Neuronal stem cell (in vitro differentiated cells): ENCODE measurements around the gene APBA3.

Experiments used
- DNase-seq: peaks from one replicate; pipeline ENCODE4 v3.0.0-alpha.2; 2013; ENCODE audit warnings: low spot score
- H2AFZ ChIP-seq: one replicate; pipeline ENCODE4 v1.6.1; 2013; ENCODE audit warnings: mild to moderate bottlenecking, low read length, inconsistent platforms
- H2AK5ac ChIP-seq: 2 replicates; pipeline ENCODE4 v1.6.1; 2013; ENCODE audit warnings: low read depth, mild to moderate bottlenecking, inconsistent platforms, low read length, moderate library complexity, mixed read lengths
- H2BK120ac ChIP-seq: 2 replicates; pipeline ENCODE4 v1.6.1; 2013; ENCODE audit warnings: low read depth, mild to moderate bottlenecking, inconsistent platforms, low read length, moderate library complexity, mixed read lengths
- H2BK12ac ChIP-seq: one replicate; pipeline ENCODE4 v1.6.1; 2013; ENCODE audit warnings: low read length, inconsistent platforms
- H2BK15ac ChIP-seq: 2 replicates; pipeline ENCODE4 v1.6.1; 2013; ENCODE audit warnings: mild to moderate bottlenecking, low read length, inconsistent platforms, mixed read lengths
- H2BK5ac ChIP-seq: one replicate; pipeline ENCODE4 v1.6.1; 2013; ENCODE audit warnings: inconsistent platforms, mild to moderate bottlenecking, low read length, moderate library complexity
- H3K14ac ChIP-seq: one replicate; pipeline ENCODE4 v1.6.1; 2013; ENCODE audit warnings: low read length, inconsistent platforms
- H3K18ac ChIP-seq: 2 replicates; pipeline ENCODE4 v1.6.1; 2013; ENCODE audit warnings: low read length, inconsistent platforms
- H3K23ac ChIP-seq: 2 replicates; pipeline ENCODE4 v1.6.1; 2013; ENCODE audit warnings: low read depth, mild to moderate bottlenecking, mixed read lengths, low read length, inconsistent platforms; ENCODE audit not compliant: poor library complexity
- H3K27ac ChIP-seq: replicated peaks from 3 replicates; pipeline ENCODE4 v1.5.1; 2013; ENCODE audit warnings: low read length, inconsistent platforms
- H3K27me3 ChIP-seq, 3 experiments: 2 replicates each; pipeline ENCODE4 v1.6.1; 2013; ENCODE audit warnings: low read length in 3 of 3, mild to moderate bottlenecking in 2 of 3, inconsistent platforms in 1 of 3, low read depth in 1 of 3, mixed read lengths in 1 of 3, moderate library complexity in 1 of 3; ENCODE audit not compliant: control insufficient read depth in 3 of 3, insufficient read depth in 3 of 3
- H3K36me3 ChIP-seq, 2 donors: replicated peaks in 1 of 2; 2 replicates each; pipeline ENCODE4 v1.6.1; 2013; ENCODE audit warnings: low read length in 2 of 2; ENCODE audit not compliant: control insufficient read depth in 2 of 2, insufficient read depth in 2 of 2
- H3K4ac ChIP-seq: 2 replicates; pipeline ENCODE4 v1.6.1; 2013; ENCODE audit warnings: inconsistent platforms, mild to moderate bottlenecking, low read length, moderate library complexity
- H3K4me1 ChIP-seq, 2 donors: 1 replicate in 1 of 2; 2 replicates in 1 of 2; pipeline ENCODE4 v1.6.1; 2013; ENCODE audit warnings: low read length in 2 of 2, low read depth in 1 of 2; ENCODE audit not compliant: control insufficient read depth in 2 of 2, insufficient read depth in 1 of 2
- H3K4me2 ChIP-seq: one replicate; pipeline ENCODE4 v1.6.1; 2013; ENCODE audit warnings: mild to moderate bottlenecking, low read length, inconsistent platforms; ENCODE audit not compliant: insufficient read depth, poor library complexity, severe bottlenecking
- H3K4me3 ChIP-seq, 2 donors: 2 replicates each; pipeline ENCODE4 v1.5.1; 2013; ENCODE audit warnings: low read length in 2 of 2, mild to moderate bottlenecking in 2 of 2, inconsistent platforms in 1 of 2, moderate library complexity in 1 of 2
- H3K79me1 ChIP-seq: one replicate; pipeline ENCODE4 v1.6.1; 2013; ENCODE audit warnings: low read depth, mild to moderate bottlenecking, inconsistent platforms, low read length, moderate library complexity
- H3K9ac ChIP-seq: one replicate; pipeline ENCODE4 v1.6.1; 2013; ENCODE audit warnings: mild to moderate bottlenecking, low read depth, low read length, inconsistent platforms; ENCODE audit not compliant: poor library complexity
- H3K9me3 ChIP-seq, 2 donors: replicated peaks in 1 of 2; 2 replicates each; pipeline versions ENCODE3 to v1.6.1; 2013; ENCODE audit warnings: low read length in 2 of 2, mild to moderate bottlenecking in 2 of 2, inconsistent platforms in 1 of 2, low read depth in 1 of 2, mixed read lengths in 1 of 2, moderate library complexity in 1 of 2; ENCODE audit not compliant: control insufficient read depth in 2 of 2, insufficient read depth in 1 of 2
- H4K8ac ChIP-seq: one replicate; pipeline ENCODE4 v1.6.1; 2013; ENCODE audit warnings: low read depth, mild to moderate bottlenecking, inconsistent platforms, low read length, moderate library complexity
- H4K91ac ChIP-seq: one replicate; pipeline ENCODE4 v1.6.1; 2013; ENCODE audit warnings: low read length, low read depth, mild to moderate bottlenecking, inconsistent platforms; ENCODE audit not compliant: poor library complexity
- WGBS, 2 donors: extraction: QIAGEN DNeasy Blood & Tissue Kit; methylation state at CpG; one replicate each; pipeline ENCODE4 v1.1.7; 2013; ENCODE audit warnings: missing lambda C conversion rate in 2 of 2, mixed read lengths in 1 of 2; ENCODE audit not compliant: insufficient read length in 2 of 2, insufficient replicate concordance in 1 of 2; ENCODE audit errors: extremely low coverage in 2 of 2; 5-methylcytosine and 5-hydroxymethylcytosine counted together

APBA3 gene

GRCh38 chr19:3776479-3777040 is 15.1 kb upstream of the APBA3 start:
- H3K14ac ChIP-seq = no peak overlapping the region
- H3K27me3 ChIP-seq = peaks cover 0 to 5% (median 0%) of the 10 kb centered on the region in 3 experiments
- peaks cover 5 to 6% of the 10 kb centered on the region in 2 donors for H3K9me3 ChIP-seq
- H3K36me3 ChIP-seq = no peaks in the 10 kb centered on the region
- WGBS, 2 donors = no CpG with 5 or more reads among the region's 1 CpG
- H3K4ac ChIP-seq = no peak overlapping the region
- no peak for DNase-seq
- no peak overlapping the region for H3K18ac ChIP-seq
- H2BK5ac ChIP-seq = no peak overlapping the region
- H2BK120ac ChIP-seq = no peak overlapping the region
- no peak overlapping the region for H4K91ac ChIP-seq
- no peak overlapping the region for H3K23ac ChIP-seq
- H3K4me1 ChIP-seq = peaks cover 0 to 4% of the 10 kb centered on the region in 2 donors
- H3K4me3 ChIP-seq = no peak overlapping the region
- no peak overlapping the region for H2BK12ac ChIP-seq
- no peak overlapping the region for H2AK5ac ChIP-seq
- no peak overlapping the region for H2BK15ac ChIP-seq
- H2AFZ ChIP-seq = no peak overlapping the region
- no peak overlapping the region for H3K27ac ChIP-seq
- no peaks in the 10 kb centered on the region for H3K79me1 ChIP-seq
- no peak overlapping the region for H3K9ac ChIP-seq
- no peak overlapping the region for H4K8ac ChIP-seq
- H3K4me2 ChIP-seq = no peak overlapping the region

GRCh38 chr19:3775831-3776230 is 14.3 kb upstream of the APBA3 start:
- WGBS, 2 donors = no CpG with 5 or more reads among the region's 5 CpGs
- peak overlapping the region; percentile 97 for H2BK15ac ChIP-seq
- H3K18ac ChIP-seq = peak overlapping the region; percentile 57
- H2AFZ ChIP-seq = no peak overlapping the region
- no peak overlapping the region for H3K27ac ChIP-seq
- H4K91ac ChIP-seq = peak overlapping the region; percentile 46
- H2BK12ac ChIP-seq = no peak overlapping the region
- peak overlapping the region; percentile 72 for H3K14ac ChIP-seq
- H3K27me3 ChIP-seq = peaks cover 0 to 5% (median 0%) of the 10 kb centered on the region in 3 experiments
- H3K4me1 ChIP-seq = peaks cover 0 to 11% of the 10 kb centered on the region in 2 donors
- peak overlapping the region; percentile 10 for H2BK120ac ChIP-seq
- H3K9me3 ChIP-seq = peaks cover 0 to 1% of the 10 kb centered on the region in 2 donors
- H3K79me1 ChIP-seq = no peaks in the 10 kb centered on the region
- no peak for DNase-seq
- no peak overlapping the region for H2BK5ac ChIP-seq
- H2AK5ac ChIP-seq = peak overlapping the region; percentile 80
- H3K36me3 ChIP-seq = no peaks in the 10 kb centered on the region
- H3K23ac ChIP-seq = peak overlapping the region; percentile 39
- H4K8ac ChIP-seq = no peak overlapping the region
- H3K4me2 ChIP-seq = no peak overlapping the region
- H3K4me3 ChIP-seq = no peak overlapping the region
- H3K4ac ChIP-seq = no peak overlapping the region
- H3K9ac ChIP-seq = no peak overlapping the region

GRCh38 chr19:3775374-3775711 is 13.9 kb upstream of the APBA3 start:
- no peak overlapping the region for H2BK12ac ChIP-seq
- DNase-seq = no peak
- WGBS, 2 donors = no CpG with 5 or more reads among the region's 2 CpGs
- H3K9ac ChIP-seq = no peak overlapping the region
- H3K79me1 ChIP-seq = no peaks in the 10 kb centered on the region
- H2BK5ac ChIP-seq = no peak overlapping the region
- no peak overlapping the region for H3K4me2 ChIP-seq
- H2AK5ac ChIP-seq = peak overlapping the region; percentile 80
- H4K8ac ChIP-seq = no peak overlapping the region
- no peak overlapping the region for H3K4me3 ChIP-seq
- no peak overlapping the region for H4K91ac ChIP-seq
- no peak overlapping the region for H3K4ac ChIP-seq
- no peaks in the 10 kb centered on the region for H3K36me3 ChIP-seq
- peak overlapping the region; percentile 39 for H3K23ac ChIP-seq
- peak overlapping the region; percentile 10 for H2BK120ac ChIP-seq
- H3K4me1 ChIP-seq = peaks cover 0 to 11% of the 10 kb centered on the region in 2 donors
- H3K9me3 ChIP-seq = no peaks in the 10 kb centered on the region
- H2BK15ac ChIP-seq = no peak overlapping the region
- no peak overlapping the region for H2AFZ ChIP-seq
- H3K27me3 ChIP-seq = peaks cover 0 to 5% (median 0%) of the 10 kb centered on the region in 3 experiments
- no peak overlapping the region for H3K27ac ChIP-seq
- H3K14ac ChIP-seq = peak overlapping the region; percentile 72
- H3K18ac ChIP-seq = peak overlapping the region; percentile 57

GRCh38 chr19:3774621-3775373 is 13.3 kb upstream of the APBA3 start:
- H3K9ac ChIP-seq = peak overlapping the region; percentile 32
- no peak overlapping the region for H3K4me2 ChIP-seq
- H3K18ac ChIP-seq = peak overlapping the region; percentile 84
- no peak overlapping the region for H4K8ac ChIP-seq
- peak overlapping the region; percentile 45 for H3K4ac ChIP-seq
- peaks cover 0 to 11% of the 10 kb centered on the region in 2 donors for H3K4me1 ChIP-seq
- no peaks in the 10 kb centered on the region for H3K36me3 ChIP-seq
- no peak overlapping the region for H3K4me3 ChIP-seq
- H2BK12ac ChIP-seq = no peak overlapping the region
- H2AK5ac ChIP-seq = peak overlapping the region; percentile 87
- no peak for DNase-seq
- WGBS, 2 donors = no CpG with 5 or more reads among the region's 25 CpGs
- no peak overlapping the region for H2AFZ ChIP-seq
- no peak overlapping the region for H3K14ac ChIP-seq
- peaks cover 0 to 5% (median 0%) of the 10 kb centered on the region in 3 experiments for H3K27me3 ChIP-seq
- H3K27ac ChIP-seq = no peak overlapping the region
- no peak overlapping the region for H2BK5ac ChIP-seq
- H4K91ac ChIP-seq = no peak overlapping the region
- no peaks in the 10 kb centered on the region for H3K79me1 ChIP-seq
- H2BK15ac ChIP-seq = peak overlapping the region; percentile 62
- H2BK120ac ChIP-seq = no peak overlapping the region
- H3K9me3 ChIP-seq = no peaks in the 10 kb centered on the region
- no peak overlapping the region for H3K23ac ChIP-seq
